Kidney tubule cell (primary cell): ENCODE measurements around the gene SEC61A1.
A peak's percentile ranks its signal among the peaks of the same experiment; 100 is the strongest.

Experiments
- DNase-seq: peaks from one replicate; pipeline ENCODE4 v3.0.0-alpha.2; 2018; ENCODE audit warnings: low spot score

SEC61A1 gene

DNA sequence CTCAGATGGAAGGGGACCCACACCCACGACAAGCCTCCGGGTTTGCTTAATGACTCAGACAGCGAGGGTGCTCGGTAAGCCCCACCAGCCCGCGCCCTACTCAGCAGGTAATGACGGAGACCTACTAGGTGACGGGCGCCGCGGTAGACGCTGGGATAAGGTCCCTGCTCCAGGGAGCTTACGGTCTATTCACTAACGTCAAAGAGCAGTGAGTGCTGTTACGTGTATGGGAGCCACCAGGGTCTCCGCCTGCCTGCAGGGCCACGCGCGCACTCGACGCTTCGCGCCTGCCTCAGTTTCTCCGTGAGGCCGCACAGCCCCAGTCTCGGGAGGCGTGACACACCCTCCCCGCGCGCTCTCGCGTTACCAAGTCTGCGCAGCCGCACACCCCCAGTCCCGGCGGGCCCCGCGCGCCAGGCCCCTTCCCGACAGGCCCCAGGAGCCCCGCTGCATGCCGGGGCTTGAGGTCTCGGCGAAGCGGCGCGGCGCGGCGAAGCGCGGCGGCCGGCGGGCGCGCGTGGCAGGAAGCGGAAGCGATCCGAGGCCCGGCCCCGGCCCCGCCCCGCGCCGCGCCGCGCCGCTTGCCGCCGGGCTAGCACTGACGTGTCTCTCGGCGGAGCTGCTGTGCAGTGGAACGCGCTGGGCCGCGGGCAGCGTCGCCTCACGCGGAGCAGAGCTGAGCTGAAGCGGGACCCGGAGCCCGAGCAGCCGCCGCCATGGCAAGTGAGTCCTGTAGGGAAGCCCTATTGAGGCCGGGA is at the start of gene SEC61A1:
SEC61A1 (plus strand) TSS at position 601 of the 758 bp plus-strand sequence; CDS start at position 717, 116 bp downstream.
- peak; percentile 96 for DNase-seq

DNA sequence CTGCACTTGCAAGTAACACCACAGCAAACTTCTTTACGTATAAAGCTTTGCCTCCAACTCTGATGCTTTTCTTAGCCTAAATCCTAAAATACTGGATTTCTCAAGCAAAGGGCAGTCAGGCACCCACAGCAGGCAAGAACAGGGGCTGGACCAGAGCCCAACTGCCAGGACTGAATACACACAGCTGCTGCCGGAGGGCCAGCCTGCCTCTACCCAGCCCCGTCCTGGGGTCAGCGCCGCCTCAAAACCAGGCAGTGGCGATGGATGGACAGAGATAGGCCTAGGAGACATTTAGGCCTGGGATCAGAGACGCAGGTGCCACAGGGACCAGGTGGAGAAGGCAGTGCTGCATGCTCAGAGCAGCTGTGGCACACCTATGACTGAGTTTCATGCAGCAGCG is 47.6 kb upstream of the SEC61A1 start:
- no peak for DNase-seq

- DNase-seq: no peak
These were observed 45.9 kb upstream of the SEC61A1 start for GRCh38 chr3:128006061-128007032.

GRCh38 chr3:128007033-128007424 is 45.2 kb upstream of the SEC61A1 start:
- no peak for DNase-seq

GRCh38 chr3:128009952-128010846 is 42.0 kb upstream of the SEC61A1 start:
- no peak for DNase-seq

DNA sequence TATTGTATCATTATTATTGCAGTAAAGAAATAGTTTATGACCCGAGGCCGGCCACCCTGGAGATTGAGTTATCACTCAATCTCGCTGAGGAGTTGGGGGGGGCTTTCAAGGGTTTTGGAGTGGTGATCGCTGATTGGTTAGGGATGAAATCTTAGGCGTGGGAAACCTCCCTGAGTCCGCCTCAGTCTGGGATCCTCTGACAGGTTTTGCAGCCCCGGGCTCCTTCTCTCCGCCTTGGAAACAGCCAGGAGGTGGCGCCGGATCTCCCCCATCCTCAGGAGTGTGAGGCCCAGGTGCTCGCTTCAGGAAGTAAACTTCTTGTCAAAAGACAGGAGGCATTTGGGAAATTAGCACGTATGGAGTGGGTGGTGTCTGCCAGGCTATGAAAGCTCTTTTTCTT is 41.1 kb upstream of the SEC61A1 start:
- peak; percentile 78 for DNase-seq

- no peak for DNase-seq
These were observed 40.2 kb upstream of the SEC61A1 start for GRCh38 chr3:128012050-128012449.

GRCh38 chr3:128014548-128014947 is 37.7 kb upstream of the SEC61A1 start:
- DNase-seq: no peak

- DNase-seq: no peak
These were observed 35.7 kb upstream of the SEC61A1 start for GRCh38 chr3:128016502-128016901.

GRCh38 chr3:128021768-128022372 is 30.4 kb upstream of the SEC61A1 start:
- DNase-seq: no peak

GRCh38 chr3:128033102-128033501 is 19.1 kb upstream of the SEC61A1 start:
- peak; percentile 60 for DNase-seq

GRCh38 chr3:128036119-128036518 is 16.1 kb upstream of the SEC61A1 start:
- DNase-seq: no peak

DNA sequence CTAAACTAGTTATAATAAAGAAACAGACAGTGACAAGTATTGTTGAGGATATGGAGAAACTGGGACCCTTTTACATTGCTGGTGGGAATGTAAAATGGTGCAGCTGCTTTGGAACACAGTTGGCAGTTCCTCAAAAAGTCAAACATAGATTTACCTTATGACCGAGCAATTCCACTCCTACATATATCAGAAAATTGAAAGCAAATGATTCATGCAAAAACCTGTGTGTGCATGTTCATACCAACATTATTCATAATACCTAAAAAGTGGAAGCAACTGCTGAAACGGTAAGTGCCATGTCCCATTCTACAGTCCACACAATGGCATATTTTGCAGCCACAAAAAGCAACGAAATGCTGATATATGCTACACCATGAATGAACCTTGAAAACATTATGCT is 12.2 kb upstream of the SEC61A1 start:
- no peak for DNase-seq

DNA sequence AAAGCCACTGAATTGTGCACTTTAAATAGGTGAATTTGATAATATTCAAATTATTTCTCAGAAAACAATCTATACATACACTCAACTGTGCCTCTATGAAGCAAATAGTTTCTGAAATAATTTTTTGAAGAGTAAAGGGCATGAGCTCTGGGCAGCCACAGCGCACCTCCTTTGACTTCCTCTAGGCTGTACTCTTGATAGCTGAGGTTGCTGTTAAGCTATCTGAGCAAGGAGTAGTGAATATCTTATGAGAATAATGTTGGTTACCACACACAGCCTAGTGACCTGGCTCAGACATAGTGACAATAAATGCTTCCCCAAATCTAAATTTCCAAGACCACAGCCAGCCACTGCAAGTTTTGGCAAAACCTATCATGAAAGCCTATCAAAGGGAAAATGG is 11.6 kb upstream of the SEC61A1 start:
- no peak for DNase-seq

- no peak for DNase-seq
These were observed 10.9 kb upstream of the SEC61A1 start for GRCh38 chr3:128041344-128041743.

DNA sequence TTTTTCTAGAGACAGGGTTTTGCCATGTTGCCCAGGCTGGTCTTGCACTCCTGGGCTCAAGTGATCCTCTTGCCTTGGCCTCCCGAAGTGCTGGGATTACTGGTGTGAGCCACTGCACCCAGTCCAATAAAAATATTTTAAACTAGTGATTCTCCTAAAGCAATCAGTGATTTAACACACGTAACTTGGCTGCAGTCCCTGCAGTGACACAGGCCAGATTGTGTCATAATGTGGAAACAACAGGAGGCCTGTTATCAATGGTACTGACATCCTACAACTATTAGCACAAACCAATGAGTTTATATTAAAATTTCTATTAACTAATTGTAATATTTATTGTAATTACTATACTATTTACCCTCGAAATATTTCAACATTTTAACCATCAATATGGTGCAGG is 1.6 kb upstream of the SEC61A1 start:
- DNase-seq: no peak

DNA sequence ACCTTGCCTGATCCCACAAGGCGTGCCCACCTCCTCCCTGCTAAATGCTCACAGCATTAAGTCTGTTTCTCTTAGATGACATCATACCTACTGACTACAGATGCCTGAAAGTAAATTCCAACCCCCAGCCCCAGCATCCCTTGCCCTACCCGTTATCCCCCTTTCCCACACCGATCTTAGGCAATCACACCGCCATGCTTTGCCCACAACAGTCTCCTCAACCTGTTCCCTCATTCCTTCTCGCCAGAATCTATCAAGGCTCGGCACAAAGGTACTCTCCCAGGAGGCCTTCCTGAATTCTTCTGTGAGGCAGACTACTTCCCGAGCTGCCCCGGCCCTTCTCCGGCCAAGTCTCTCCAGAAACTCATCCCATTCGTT is 789 bp upstream of the SEC61A1 start:
- DNase-seq: peak; percentile 48

GRCh38 chr3:128052595-128053351 is 536 bp downstream of the SEC61A1 start:
- peak; percentile 21 for DNase-seq

GRCh38 chr3:128053614-128054013 is 1.4 kb downstream of the SEC61A1 start:
- DNase-seq: no peak

- DNase-seq: peak; percentile 76
These were observed 2.1 kb downstream of the SEC61A1 start for GRCh38 chr3:128054367-128054766.

DNA sequence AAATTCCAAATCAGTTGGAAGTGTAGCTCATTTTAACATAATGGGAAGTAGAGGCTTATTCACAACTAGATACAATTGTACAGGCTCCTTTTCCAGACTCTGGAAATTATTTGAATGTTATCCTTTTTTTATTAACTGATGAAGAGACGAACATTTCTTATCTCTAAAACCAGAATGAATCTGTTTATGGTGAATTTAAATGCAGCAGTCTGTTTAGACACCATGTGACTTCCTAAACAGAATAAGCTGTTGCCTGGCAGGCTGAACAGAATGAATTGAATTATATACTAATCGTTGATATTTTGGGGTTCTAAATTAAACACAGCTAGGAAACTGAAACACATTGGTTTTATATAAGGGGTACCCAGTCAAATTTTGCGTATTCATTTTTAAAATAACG is 4.0 kb downstream of the SEC61A1 start:
- no peak for DNase-seq
